Measurements from ENCODE around the gene ENO2.
"Not testable (repeated sequence)": the region's sequence is repeated elsewhere in the genome, so short reads cannot be mapped to it uniquely, and the experiment has no call there.

ENO2 gene

DNA sequence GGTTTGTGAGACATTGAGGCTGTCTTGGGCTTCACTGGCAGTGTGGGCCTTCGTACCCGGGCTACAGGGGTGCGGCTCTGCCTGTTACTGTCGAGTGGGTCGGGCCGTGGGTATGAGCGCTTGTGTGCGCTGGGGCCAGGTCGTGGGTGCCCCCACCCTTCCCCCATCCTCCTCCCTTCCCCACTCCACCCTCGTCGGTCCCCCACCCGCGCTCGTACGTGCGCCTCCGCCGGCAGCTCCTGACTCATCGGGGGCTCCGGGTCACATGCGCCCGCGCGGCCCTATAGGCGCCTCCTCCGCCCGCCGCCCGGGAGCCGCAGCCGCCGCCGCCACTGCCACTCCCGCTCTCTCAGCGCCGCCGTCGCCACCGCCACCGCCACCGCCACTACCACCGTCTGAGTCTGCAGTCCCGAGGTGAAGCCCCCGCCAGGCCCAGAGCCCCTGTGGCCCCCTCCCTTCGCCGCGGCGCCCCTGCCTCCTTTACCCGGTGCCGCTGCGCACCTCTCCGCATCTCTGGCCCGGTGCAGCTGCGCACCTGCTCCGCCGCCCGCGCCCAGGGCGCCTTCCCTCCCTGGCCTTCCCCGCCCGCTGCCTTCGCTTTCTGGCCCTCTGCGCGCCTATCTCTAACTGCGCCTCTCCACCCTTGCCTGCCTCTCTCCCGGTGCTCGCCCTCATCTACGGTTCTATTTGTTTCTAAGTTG, at the start of gene ENO2:
Gene ENO2, plus strand, starts transcription at position 335 of the 701 bp plus-strand sequence. CDS start 1,253 bp downstream, outside the sequence.
- TF ChIP-seq, protein P1, sequence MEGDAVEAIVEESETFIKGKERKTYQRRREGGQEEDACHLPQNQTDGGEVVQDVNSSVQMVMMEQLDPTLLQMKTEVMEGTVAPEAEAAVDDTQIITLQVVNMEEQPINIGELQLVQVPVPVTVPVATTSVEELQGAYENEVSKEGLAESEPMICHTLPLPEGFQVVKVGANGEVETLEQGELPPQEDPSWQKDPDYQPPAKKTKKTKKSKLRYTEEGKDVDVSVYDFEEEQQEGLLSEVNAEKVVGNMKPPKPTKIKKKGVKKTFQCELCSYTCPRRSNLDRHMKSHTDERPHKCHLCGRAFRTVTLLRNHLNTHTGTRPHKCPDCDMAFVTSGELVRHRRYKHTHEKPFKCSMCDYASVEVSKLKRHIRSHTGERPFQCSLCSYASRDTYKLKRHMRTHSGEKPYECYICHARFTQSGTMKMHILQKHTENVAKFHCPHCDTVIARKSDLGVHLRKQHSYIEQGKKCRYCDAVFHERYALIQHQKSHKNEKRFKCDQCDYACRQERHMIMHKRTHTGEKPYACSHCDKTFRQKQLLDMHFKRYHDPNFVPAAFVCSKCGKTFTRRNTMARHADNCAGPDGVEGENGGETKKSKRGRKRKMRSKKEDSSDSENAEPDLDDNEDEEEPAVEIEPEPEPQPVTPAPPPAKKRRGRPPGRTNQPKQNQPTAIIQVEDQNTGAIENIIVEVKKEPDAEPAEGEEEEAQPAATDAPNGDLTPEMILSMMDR (IDR thresholded peaks at IDR 0.05; ENCODE audit: low read depth, low read length): no peak
- no peak for DNase-seq (ENCODE audit: extremely low read depth, low read depth)

GRCh38 chr12:6865307-6865706, 49.1 kb upstream of the ENO2 start:
- not testable (repeated sequence) for DNase-seq (ENCODE audit: extremely low read depth, low read depth)

DNA sequence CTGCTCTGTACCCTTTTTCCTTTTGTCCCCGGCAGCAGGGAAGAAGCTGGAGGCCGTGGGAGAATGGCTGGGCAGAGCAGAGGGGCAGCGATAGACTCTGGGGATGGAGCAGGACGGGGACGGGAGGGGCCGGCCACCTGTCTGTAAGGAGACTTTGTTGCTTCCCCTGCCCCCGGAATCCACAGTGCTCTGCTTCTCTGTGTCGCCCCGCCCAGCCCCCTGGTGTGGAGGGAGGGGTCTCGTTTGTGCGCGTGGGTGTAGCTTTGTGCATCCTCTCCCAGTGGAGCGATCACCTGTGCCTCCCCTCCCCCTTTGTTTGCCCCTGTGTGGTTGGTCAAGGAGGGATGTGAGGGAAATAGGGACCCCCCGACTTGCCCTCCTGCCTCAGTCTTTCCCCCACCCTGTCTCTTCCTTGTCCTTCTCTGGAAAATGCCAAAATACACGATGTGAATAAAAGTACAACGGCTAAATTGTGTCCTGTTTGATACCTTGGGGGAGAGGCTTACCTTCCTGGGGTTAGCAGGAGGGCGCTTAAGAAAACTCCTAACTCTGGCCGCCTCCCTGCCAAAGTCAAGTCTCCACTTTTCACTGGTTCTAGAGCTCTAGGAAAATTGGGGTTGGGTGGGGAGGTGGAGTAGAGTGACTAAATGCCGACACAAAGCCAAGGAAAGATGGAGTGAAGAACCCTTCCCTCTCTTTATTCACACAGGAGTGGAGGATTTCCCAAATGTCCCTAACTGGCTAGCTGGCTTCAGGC, 48.0 kb upstream of the ENO2 start:
- no peak for DNase-seq (ENCODE audit: extremely low read depth, low read depth)
- TF ChIP-seq, protein P1 (IDR thresholded peaks at IDR 0.05; ENCODE audit: low read depth, low read length): no peak

GRCh38 chr12:6866920-6867412, 47.4 kb upstream of the ENO2 start:
- TF ChIP-seq, protein P1 (IDR thresholded peaks at IDR 0.05; ENCODE audit: low read depth, low read length): no peak
- DNase-seq (ENCODE audit: extremely low read depth, low read depth): no peak

GRCh38 chr12:6867413-6868210, 46.8 kb upstream of the ENO2 start, which contains the start of gene TPI1:
TPI1 (plus strand) TSS chr12:6867531; CDS start chr12:6867567, 36 bp downstream.
- peak; percentile 52 for DNase-seq (ENCODE audit: extremely low read depth, low read depth)
- TF ChIP-seq, protein P1 (IDR thresholded peaks at IDR 0.05; ENCODE audit: low read depth, low read length): no peak

GRCh38 chr12:6868211-6869048, 46.0 kb upstream of the ENO2 start:
- DNase-seq (ENCODE audit: extremely low read depth, low read depth): no peak
- TF ChIP-seq, protein P1 (IDR thresholded peaks at IDR 0.05; ENCODE audit: low read depth, low read length): peak; percentile 31

Measured in AG09319 (cell line).